Ovary (tissue), 9 donors: ENCODE data around the gene SUPT20HL1. TPM values are rescaled to one million over a fixed set of nuclear protein-coding genes. Genes with fewer than 3 reads are reported as not detected.
"Not testable (repeated sequence)": the region's sequence is repeated elsewhere in the genome, so short reads cannot be mapped to it uniquely, and the experiment has no call there.

Experiments
- DNase-seq, 5 donors: peaks; one replicate each; pipeline ENCODE4 v3.0.0-alpha.2; 2019 to 2020
- H3K27ac ChIP-seq, 2 donors: fragments of 200-600 bp; one replicate each; pipeline versions ENCODE4 v1.5.1 to v1.8.0; 2019 to 2022
- H3K27me3 ChIP-seq: fragments of 200-600 bp; one replicate; pipeline ENCODE4 v1.8.0; 2022
- H3K36me3 ChIP-seq: fragments of 200-600 bp; sonication (generic); one replicate; pipeline ENCODE4 v1.5.1; 2019
- H3K4me1 ChIP-seq: one replicate; pipeline ENCODE4 v1.8.1; 2013; ENCODE audit warnings: mild to moderate bottlenecking, moderate library complexity; ENCODE audit not compliant: insufficient read depth
- H3K4me3 ChIP-seq: fragments of 200-600 bp; sonication (generic); one replicate; pipeline ENCODE4 v1.5.1; 2017
- H3K9me3 ChIP-seq, 2 donors: fragments of 200-600 bp in 1 of 2; sonication (generic) in 1 of 2; one replicate each; pipeline versions ENCODE4 v1.5.1 to v1.8.1; 2013 to 2019; ENCODE audit warnings: mild to moderate bottlenecking in 1 of 2, moderate library complexity in 1 of 2
- EP300 ChIP-seq: sonication (generic); formaldehyde crosslinking; IDR thresholded peaks from one replicate; pipeline ENCODE4 v1.6.1; 2017; ENCODE audit warnings: antibody characterized with exemption
- POLR2A ChIP-seq: fragments of 450-650 bp; IDR thresholded peaks from one replicate; pipeline ENCODE4 v1.6.1; 2017; ENCODE audit warnings: antibody characterized with exemption, mild to moderate bottlenecking, moderate library complexity
- WGBS, 3 donors: extraction: QIAGEN DNeasy Blood & Tissue Kit in 1 of 3; methylation state at CpG; one replicate each; pipeline versions ENCODE4 v1.1.5 to v1.1.7; 2013 to 2017; 5-methylcytosine and 5-hydroxymethylcytosine counted together
- intact Hi-C, 4 donors: fragments of 100-400 bp; cut with DNase I; formaldehyde crosslinking; loops; one replicate each; pipeline versions ENCODE4 v1.11.0 to v1.15.1; 2022 to 2023
- polyA plus RNA-seq, 2 donors: library from polyadenylated mRNA; stranded (reverse); fragments of 200-250 nt in 1 of 2; fragments of 350-450 nt in 1 of 2; fragmentation: Illumina TruSeq in 1 of 2; extraction: RNeasy Lipid Tissue Mini Kit (QIAGEN cat#74804) in 1 of 2; gene quantifications; one replicate each; pipeline ENCODE4 v1.2.3, GENCODE V29; 2013 to 2014
- total RNA-seq, 7 donors: library from RNA; depleted of rRNA in 2 of 7; stranded (reverse); fragments of >200 nt in 2 of 7; fragmentation: NEBNext Ultra II Directional in 3 of 7; extraction: Animal tissue kit (Norgen Biotek cat#: 25700) in 3 of 7; gene quantifications; one replicate each; pipeline versions ENCODE4 v1.1.0 to v1.2.4, GENCODE V29; 2016 to 2023
- TF ChIP-seq, protein P1 (sequence below), 3 donors: fragments of 450-650 bp in 2 of 3; fragments of 200-600 bp in 1 of 3; IDR thresholded peaks; one replicate each; pipeline versions ENCODE4 v1.5.1 to v1.8.0; 2016 to 2022; ENCODE audit warnings: antibody characterized with exemption in 3 of 3, mild to moderate bottlenecking in 1 of 3
- donor health status: DM: no; HTN: no; CAD: no; lungs with moderate emphysema.
- donor health status: DM: no; HTN: no; CAD: no.
- donor health status: Bipolar disorder and iron deficiency.
- donor health status: DM: yes; HTN: yes; CAD: no.
- donor health status: DM: no; HTN: no; CAD: no.
- donor health status: DM: yes; HTN: yes; CAD: no.

SUPT20HL1 gene
- total and polyA plus RNA-seq, 9 donors, result 0.05 to 0.25 (median 0.12) TPM; not detected in 2

DNA sequence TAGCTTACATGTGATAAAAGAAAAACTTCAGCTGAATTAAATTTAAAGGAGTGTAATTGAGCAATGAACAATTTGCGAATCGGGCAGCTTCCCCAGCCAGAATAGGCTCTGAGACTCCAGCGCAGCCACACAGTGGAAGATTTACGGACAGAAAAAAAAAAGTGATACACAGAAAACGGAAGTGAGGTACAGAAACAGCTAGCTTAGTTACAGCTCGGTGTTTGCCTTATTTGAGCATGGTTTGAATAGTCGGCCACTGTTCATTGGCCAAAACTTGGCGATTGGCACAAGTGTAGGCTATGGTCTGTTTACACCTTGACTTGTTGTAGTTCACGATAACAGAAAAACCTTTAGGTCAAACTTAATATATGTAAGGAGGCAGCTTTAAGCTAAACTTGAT lies 16.7 kb upstream of the SUPT20HL1 start:
- no peak for DNase-seq
- intact Hi-C loops, result no loop called here
- Histone ChIP-seq H3K4me3 (no peak overlapping the region), H3K4me1 (peaks cover 3% of the 10 kb centered on the region), H3K36me3 (no peaks in the 10 kb centered on the region), H3K27me3 (no peaks in the 10 kb centered on the region), H3K9me3 (no peaks in the 10 kb centered on the region), H3K27ac (no peak overlapping the region)
- TF ChIP-seq, protein P1, sequence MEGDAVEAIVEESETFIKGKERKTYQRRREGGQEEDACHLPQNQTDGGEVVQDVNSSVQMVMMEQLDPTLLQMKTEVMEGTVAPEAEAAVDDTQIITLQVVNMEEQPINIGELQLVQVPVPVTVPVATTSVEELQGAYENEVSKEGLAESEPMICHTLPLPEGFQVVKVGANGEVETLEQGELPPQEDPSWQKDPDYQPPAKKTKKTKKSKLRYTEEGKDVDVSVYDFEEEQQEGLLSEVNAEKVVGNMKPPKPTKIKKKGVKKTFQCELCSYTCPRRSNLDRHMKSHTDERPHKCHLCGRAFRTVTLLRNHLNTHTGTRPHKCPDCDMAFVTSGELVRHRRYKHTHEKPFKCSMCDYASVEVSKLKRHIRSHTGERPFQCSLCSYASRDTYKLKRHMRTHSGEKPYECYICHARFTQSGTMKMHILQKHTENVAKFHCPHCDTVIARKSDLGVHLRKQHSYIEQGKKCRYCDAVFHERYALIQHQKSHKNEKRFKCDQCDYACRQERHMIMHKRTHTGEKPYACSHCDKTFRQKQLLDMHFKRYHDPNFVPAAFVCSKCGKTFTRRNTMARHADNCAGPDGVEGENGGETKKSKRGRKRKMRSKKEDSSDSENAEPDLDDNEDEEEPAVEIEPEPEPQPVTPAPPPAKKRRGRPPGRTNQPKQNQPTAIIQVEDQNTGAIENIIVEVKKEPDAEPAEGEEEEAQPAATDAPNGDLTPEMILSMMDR (IDR thresholded peaks at IDR 0.05), result no peak
- TF ChIP-seq POLR2A (no peak), EP300 (no peak)
- 65 to 75% (median 72%) methylated on average over 9 of the region's 9 CpGs for WGBS, 3 donors

GRCh38 chrX:24347881-24348280 lies 12.6 kb upstream of the SUPT20HL1 start:
- no peaks in the 10 kb centered on the region for H3K36me3 ChIP-seq
- intact Hi-C loops, result no loop called here
- no peaks in the 10 kb centered on the region for H3K9me3 ChIP-seq
- no peak overlapping the region for H3K4me3 ChIP-seq
- no peaks in the 10 kb centered on the region for H3K27me3 ChIP-seq
- no peak overlapping the region for H3K27ac ChIP-seq
- no peak for DNase-seq
- peaks cover 3% of the 10 kb centered on the region for H3K4me1 ChIP-seq
- TF ChIP-seq POLR2A (no peak), EP300 (no peak)
- TF ChIP-seq, protein P1 (IDR thresholded peaks at IDR 0.05), result no peak
- WGBS, 3 donors, result 7 to 13% (median 11%) methylated on average over 1 of the region's 1 CpG

DNA sequence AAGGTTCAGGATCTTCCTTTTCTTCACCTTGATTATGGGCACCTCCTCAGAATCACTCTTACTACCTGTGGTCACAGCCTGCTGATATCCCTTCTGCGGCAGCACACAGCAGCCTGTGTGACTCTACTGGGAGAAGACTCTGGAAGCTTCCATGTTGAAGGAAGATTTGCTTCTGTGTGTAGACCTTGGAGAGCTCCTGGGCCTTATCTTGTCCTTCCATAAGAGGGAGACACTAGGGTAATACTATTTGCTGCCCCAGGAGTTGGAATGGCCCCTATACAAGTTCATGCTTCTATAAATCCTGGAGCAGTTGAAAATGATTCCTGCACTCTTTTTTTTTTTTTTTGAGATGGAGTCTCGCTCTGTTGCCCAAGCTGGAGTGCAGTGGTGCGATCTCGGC lies 10.2 kb upstream of the SUPT20HL1 start:
- intact Hi-C loops, result no loop called here

GRCh38 chrX:24355095-24355494 lies 5.3 kb upstream of the SUPT20HL1 start:
- DNase-seq, result no peak
- H3K9me3 ChIP-seq, result no peaks in the 10 kb centered on the region
- no peak overlapping the region for H3K27ac ChIP-seq
- no peaks in the 10 kb centered on the region for H3K4me1 ChIP-seq
- H3K27me3 ChIP-seq, result no peaks in the 10 kb centered on the region
- intact Hi-C loops, result no loop called here
- TF ChIP-seq EP300, result no peak
- TF ChIP-seq POLR2A, result no peak
- TF ChIP-seq, protein P1 (IDR thresholded peaks at IDR 0.05), result no peak
- no peaks in the 10 kb centered on the region for H3K36me3 ChIP-seq
- WGBS, 3 donors, result 79 to 86% (median 84%) methylated on average over 8 of the region's 8 CpGs
- H3K4me3 ChIP-seq, result no peak overlapping the region

More for the DNA sequence above, 10.2 kb upstream of the SUPT20HL1 start:
- WGBS, 3 donors, result 93 to 96% (median 95%) methylated on average over 4 of the region's 4 CpGs
- no peak for DNase-seq
- H3K27me3 ChIP-seq, result no peaks in the 10 kb centered on the region
- no peak for TF ChIP-seq EP300
- TF ChIP-seq, protein P1 (IDR thresholded peaks at IDR 0.05), result no peak
- TF ChIP-seq POLR2A, result no peak
- H3K36me3 ChIP-seq, result no peaks in the 10 kb centered on the region
- peaks cover 3% of the 10 kb centered on the region for H3K4me1 ChIP-seq
- H3K27ac ChIP-seq, result no peak overlapping the region
- H3K9me3 ChIP-seq, result no peaks in the 10 kb centered on the region
- no peak overlapping the region for H3K4me3 ChIP-seq

DNA sequence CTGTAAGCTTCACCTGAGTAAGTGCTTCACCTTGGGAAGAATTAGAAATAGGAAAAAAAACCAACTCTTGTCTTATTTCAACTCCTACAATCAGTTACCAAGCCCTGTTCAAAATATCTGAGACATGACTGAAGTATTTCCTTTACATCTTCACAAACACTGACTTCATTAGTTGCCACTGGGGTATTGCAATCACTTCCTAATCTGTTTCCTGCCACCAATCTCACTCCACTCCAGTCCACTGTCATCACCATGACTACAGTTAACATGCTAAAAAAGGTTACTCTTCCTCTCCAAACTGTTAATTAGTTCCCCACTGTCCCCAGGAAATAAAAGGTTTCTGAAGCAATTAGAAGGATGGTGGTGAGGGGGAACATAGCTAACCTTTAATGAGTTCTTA lies 3.3 kb upstream of the SUPT20HL1 start:
- Histone ChIP-seq H3K4me3 (no peak overlapping the region), H3K36me3 (no peaks in the 10 kb centered on the region), H3K27ac (no peak overlapping the region), H3K9me3 (no peaks in the 10 kb centered on the region), H3K27me3 (no peaks in the 10 kb centered on the region), H3K4me1 (no peaks in the 10 kb centered on the region)
- no peak for DNase-seq
- intact Hi-C loops, result no loop called here
- TF ChIP-seq EP300 (no peak), POLR2A (no peak)
- TF ChIP-seq, protein P1 (IDR thresholded peaks at IDR 0.05), result no peak

DNA sequence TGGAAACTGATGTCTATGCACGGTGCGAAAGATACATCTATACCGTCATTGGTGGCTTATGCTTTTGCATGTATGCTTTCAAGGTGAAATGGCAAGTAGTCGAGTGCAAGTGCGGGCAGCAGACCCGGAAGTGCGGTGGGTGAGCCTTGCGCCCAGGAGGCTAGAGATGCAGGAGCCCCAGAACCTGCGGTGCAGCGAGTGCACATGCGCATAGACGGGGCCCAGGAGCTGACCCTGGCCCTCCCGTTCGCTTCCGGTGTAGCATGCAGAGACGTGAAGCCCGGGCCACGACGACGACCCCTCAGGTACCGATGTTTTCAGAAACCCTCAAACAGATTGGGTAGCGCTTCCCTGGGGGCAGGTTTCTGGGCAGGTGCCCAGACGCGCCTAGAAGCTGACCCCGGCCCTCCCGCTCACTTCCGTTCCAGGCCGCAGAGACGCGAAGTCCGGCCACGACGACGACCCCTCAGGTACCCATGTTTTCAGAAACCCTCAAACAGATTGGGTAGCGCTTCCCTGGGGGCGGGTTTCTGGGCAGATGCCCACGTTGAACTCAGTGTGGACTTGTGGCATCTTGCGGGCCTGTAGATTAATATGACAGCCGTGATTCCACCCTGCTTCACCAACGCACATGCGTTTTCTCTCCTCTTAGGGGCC lies 1.8 kb downstream of the SUPT20HL1 start:
- 86 to 89% (median 86%) methylated on average over 38 to 41 of the region's 41 CpGs for whole genome bisulfite sequencing, 3 donors
- H3K4me1 ChIP-seq, H3K27ac ChIP-seq, H3K27me3 ChIP-seq, H3K4me3 ChIP-seq, H3K9me3 ChIP-seq, H3K36me3 ChIP-seq, intact Hi-C loops, DNase-seq: not testable (repeated sequence)
